Ectodermal cell (in vitro differentiated cells): Measurements from ENCODE around the gene APLP2.
"Not testable (repeated sequence)": the region's sequence is repeated elsewhere in the genome, so short reads cannot be mapped to it uniquely, and the experiment has no call there.

Experiments
- H3K27ac ChIP-seq: 2 replicates; pipeline ENCODE4 v1.7.0; 2013; ENCODE audit warnings: mild to moderate bottlenecking, low read depth, low read length; ENCODE audit not compliant: insufficient read depth, poor library complexity, severe bottlenecking
- H3K27me3 ChIP-seq: 2 replicates; pipeline ENCODE4 v1.7.0; 2013; ENCODE audit warnings: mild to moderate bottlenecking, low read length; ENCODE audit not compliant: insufficient read depth, control insufficient read depth, poor library complexity, severe bottlenecking
- H3K36me3 ChIP-seq: one replicate; pipeline ENCODE4 v1.7.0; 2013; ENCODE audit warnings: low read length; ENCODE audit not compliant: control insufficient read depth, insufficient read depth
- H3K4me1 ChIP-seq: one replicate; pipeline ENCODE4 v1.7.0; 2013; ENCODE audit warnings: low read length; ENCODE audit not compliant: control insufficient read depth, insufficient read depth
- H3K4me3 ChIP-seq: 2 replicates; pipeline ENCODE4 v1.7.0; 2013; ENCODE audit warnings: low read depth, low read length, control low read depth; ENCODE audit not compliant: insufficient read depth
- H3K9me3 ChIP-seq: 2 replicates; pipeline ENCODE4 v1.7.0; 2013; ENCODE audit warnings: mild to moderate bottlenecking, low read length, moderate library complexity; ENCODE audit not compliant: control insufficient read depth
- WGBS, 2 experiments: methylation state at CpG; one replicate each; pipeline ENCODE4 v1.1.7; 2013; ENCODE audit warnings: missing lambda C conversion rate in 2 of 2; 5-methylcytosine and 5-hydroxymethylcytosine counted together

The APLP2 gene

DNA sequence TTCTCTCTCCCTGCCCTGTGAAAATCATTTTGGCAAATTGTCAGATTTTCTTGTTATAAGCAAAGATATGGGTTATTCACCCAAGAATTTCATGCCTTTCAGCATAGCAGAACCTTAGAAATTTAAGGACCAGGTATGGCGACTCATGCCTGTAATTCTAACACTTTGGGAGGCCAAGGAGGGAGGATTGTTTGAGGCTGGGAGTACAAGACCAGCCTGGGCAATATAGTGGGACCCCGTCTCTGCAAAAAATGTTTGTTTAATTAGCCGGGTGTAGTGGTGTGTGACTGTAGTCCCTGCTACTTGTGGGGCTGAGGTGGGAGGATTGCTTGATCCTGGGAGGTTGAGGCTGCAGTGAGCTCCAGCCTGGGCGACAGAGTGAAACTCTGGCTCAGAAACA is 27.6 kb downstream of the APLP2 start:
- no peaks in the 10 kb centered on the region for H3K27me3 ChIP-seq

DNA sequence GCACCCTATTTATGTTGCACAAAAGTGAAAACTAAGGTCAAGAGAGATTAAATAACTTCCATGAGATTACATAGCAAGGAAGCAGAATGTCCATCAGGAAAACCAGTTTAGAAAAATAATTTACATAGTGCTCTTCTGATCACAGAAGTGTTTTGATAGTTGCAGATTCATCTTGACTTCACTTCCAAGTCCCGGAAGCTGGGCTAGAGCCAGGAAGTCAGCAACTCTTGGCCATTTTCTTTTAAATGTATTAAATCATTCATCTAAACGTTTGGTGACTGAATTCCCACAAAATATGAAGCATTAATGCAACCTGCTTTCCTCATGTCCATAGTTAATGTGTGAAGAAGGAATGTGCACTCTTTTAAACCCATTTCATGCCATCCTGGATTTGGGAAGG is 29.7 kb downstream of the APLP2 start:
- Histone ChIP-seq H3K36me3 (no peaks in the 10 kb centered on the region), H3K9me3 (no peaks in the 10 kb centered on the region), H3K4me1 (no peaks in the 10 kb centered on the region), H3K4me3 (no peak overlapping the region), H3K27me3 (no peaks in the 10 kb centered on the region), H3K27ac (no peak overlapping the region)
- 89 to 90% methylated on average over 1 to 2 of the region's 2 CpGs for WGBS, 2 experiments

More for the DNA sequence above, 27.6 kb downstream of the APLP2 start:
- Histone ChIP-seq H3K9me3 (no peaks in the 10 kb centered on the region), H3K36me3 (no peaks in the 10 kb centered on the region), H3K27ac (no peak overlapping the region), H3K4me3 (no peak overlapping the region), H3K4me1 (no peaks in the 10 kb centered on the region)
- WGBS, 2 experiments, result 91 to 93% methylated on average over 3 to 4 of the region's 4 CpGs

DNA sequence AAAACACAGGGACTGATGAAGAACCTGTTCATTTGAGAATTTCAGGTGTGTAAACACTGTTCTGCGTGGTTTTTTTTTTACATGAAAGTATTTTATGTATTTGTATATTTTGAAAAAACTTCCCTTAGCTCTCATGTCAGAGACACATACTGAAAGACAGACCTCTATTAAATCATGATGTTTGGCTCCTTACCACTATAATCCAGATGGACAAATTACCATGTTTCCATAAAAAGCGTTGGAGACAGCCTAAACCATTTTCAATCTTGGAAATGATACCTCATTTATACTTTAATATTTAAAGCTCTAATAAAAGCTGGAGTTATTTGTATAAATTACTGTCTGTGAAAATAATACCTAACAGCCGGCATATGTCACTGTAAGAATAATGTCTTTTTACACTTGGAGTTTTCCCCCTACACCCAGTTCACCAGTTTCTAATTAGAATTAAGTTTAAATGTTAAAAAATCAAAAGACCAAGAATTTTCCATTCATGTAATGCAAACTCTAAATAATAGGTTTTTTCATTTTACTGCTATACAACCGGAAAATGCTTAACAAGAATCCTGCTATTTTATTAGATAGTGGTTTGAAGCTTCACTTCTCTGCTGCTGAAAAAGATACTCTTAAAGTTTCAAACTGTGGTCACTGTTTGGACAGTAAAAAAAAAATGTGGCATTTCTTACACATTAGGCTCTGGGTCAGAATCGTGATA is 30.8 kb downstream of the APLP2 start:
- Histone ChIP-seq H3K4me1 (no peaks in the 10 kb centered on the region), H3K27ac (no peak overlapping the region), H3K9me3 (no peaks in the 10 kb centered on the region), H3K27me3 (no peaks in the 10 kb centered on the region), H3K4me3 (no peak overlapping the region), H3K36me3 (no peaks in the 10 kb centered on the region)
- 95 to 97% methylated on average over 4 of the region's 5 CpGs for WGBS, 2 experiments

DNA sequence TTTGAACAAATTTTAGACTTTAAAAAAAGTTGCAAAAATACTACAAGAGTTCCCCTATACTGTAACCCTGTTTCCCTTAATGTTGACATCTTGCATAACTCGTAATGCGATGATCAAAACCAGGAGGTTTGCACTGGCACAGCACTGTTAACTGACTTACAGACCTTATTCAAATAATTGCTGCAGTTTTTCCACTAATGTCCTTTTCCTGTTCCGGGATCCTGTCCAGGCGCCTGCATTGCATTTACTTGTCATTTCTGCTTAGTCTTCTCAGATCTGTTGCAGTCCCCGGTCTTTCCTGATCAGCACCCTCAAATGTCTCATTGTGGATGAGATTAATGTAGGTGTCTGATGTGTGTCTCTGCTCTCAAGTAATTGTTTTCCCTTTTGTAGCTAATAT is 32.0 kb downstream of the APLP2 start:
- Histone ChIP-seq H3K27ac (no peak overlapping the region), H3K4me3 (no peak overlapping the region), H3K9me3 (no peaks in the 10 kb centered on the region), H3K27me3 (no peaks in the 10 kb centered on the region), H3K36me3 (no peaks in the 10 kb centered on the region), H3K4me1 (no peaks in the 10 kb centered on the region)
- 95 to 99% methylated on average over 5 of the region's 5 CpGs for WGBS, 2 experiments

DNA sequence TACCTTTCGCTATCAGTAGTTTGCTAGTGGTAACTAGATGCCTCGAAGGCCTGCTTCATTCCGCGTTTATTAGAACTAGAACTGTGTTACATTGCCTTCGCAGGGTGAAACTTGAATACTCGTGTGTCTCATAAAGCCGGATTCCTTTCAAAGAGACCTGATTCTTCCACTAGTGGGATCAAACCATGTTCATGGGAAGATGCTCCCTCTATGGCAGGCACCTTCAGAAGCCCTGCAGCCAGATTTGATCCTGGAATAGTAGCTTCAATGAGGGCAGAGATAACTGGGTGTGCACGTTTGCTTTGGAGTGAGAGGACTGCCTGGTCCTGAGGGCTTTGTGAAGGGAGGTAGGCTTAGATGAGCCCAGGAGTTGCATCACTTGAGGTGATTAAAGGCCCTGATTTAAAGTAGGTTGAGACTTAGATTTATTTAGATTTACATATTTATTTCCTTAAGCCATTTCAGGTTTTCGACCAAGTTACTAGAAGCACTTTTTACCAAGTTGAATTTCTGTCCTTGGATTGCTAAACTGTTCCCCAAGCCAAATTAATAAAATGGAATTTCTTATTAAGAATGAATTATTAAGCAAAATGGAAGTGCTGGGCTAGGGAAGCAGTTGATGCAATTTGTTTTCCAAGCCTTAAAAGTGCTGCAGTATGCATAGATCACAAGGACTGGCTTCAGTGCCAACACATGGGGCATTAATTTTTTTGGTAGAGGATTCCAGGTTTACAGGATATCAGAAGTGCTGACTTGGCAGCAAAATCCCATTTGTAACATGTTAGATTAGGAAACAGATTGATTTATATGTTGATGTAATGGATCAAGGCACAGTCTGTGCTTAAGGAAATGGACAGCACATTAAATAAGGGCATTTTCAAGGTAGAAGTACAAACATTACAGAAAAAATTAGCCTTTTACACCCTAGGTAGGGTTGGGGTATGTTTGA is 32.9 kb downstream of the APLP2 start:
- H3K4me3 ChIP-seq, result no peak overlapping the region
- no peaks in the 10 kb centered on the region for H3K4me1 ChIP-seq
- no peaks in the 10 kb centered on the region for H3K36me3 ChIP-seq
- H3K27ac ChIP-seq, result no peak overlapping the region
- H3K27me3 ChIP-seq, result no peaks in the 10 kb centered on the region
- 89 to 92% methylated on average over 8 to 9 of the region's 9 CpGs for WGBS, 2 experiments
- no peaks in the 10 kb centered on the region for H3K9me3 ChIP-seq

DNA sequence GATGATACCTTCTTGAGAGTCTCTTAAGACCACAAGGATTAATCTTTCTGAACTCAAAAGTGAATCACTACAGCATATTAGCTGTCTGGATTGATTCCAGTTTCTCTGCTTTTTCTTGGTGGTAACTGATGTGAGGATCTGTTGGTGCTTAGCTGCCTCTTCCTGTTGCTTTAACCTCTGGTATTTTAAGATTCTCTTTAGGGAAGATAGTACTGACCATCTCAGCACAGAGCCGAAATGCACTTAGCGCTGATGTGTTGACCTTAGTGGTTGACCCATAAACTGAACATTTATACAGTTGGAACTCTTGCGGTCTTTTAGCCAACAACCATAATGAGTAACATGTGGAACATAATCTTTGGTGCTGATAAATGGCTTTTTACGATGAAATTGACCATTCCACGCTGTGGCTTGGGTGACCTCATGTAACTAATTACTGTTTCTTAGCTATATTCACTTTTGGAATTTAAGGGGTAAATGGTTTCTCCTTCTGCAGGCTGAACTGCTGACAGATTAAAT is 33.7 kb downstream of the APLP2 start:
- H3K27ac ChIP-seq, result no peak overlapping the region
- no peaks in the 10 kb centered on the region for H3K9me3 ChIP-seq
- WGBS, 2 experiments, result 92 to 99% methylated on average over 5 of the region's 5 CpGs
- H3K4me3 ChIP-seq, result no peak overlapping the region
- no peaks in the 10 kb centered on the region for H3K27me3 ChIP-seq
- H3K36me3 ChIP-seq, result no peaks in the 10 kb centered on the region
- no peaks in the 10 kb centered on the region for H3K4me1 ChIP-seq

DNA sequence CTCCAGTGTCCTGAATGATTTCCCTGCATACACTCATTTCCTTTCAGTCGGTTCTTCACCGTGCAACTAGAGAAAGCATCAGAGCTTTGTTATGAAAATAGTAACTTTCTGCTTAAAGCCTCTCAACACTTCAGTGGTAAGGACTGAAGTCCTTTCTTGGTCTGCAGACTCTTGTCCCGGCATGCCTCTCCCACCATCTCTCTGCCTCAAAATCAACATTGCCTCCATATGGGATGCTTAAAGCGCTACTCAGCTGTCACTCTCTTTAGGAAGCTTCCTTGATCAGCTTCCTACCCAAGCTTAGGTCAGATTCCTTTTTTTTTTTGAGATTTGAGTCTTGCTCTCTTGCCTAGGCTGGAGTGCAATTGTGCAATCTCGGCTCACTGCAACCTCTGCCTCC is 36.7 kb downstream of the APLP2 start:
- no peak overlapping the region for H3K4me3 ChIP-seq
- H3K4me1 ChIP-seq, result no peaks in the 10 kb centered on the region
- no peak overlapping the region for H3K27ac ChIP-seq
- H3K27me3 ChIP-seq, result no peaks in the 10 kb centered on the region
- 96 to 97% methylated on average over 5 of the region's 5 CpGs for WGBS, 2 experiments
- H3K9me3 ChIP-seq, result no peaks in the 10 kb centered on the region
- H3K36me3 ChIP-seq, result peaks cover 2% of the 10 kb centered on the region

DNA sequence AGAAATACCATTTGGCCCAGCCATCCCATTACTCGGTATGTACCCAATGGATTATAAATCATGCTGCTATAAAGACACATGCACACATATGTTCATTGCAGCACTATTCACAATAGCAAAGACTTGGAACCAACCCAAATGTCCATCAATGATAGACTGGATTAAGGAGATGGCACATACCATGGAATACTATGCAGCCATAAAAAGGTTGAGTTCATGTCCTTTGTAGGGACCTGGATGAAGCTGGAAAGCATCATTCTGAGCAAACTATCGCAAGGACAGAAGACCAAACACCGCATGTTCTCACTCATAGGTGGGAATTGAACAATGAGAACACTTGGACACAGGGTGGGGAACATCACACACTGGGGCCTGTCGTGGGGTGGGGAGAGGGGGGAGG is 39.0 kb downstream of the APLP2 start:
- H3K4me1 ChIP-seq, H3K27me3 ChIP-seq, H3K27ac ChIP-seq, H3K9me3 ChIP-seq, H3K36me3 ChIP-seq, H3K4me3 ChIP-seq: not testable (repeated sequence)
- WGBS, 2 experiments, result 82 to 93% methylated on average over 4 of the region's 4 CpGs

DNA sequence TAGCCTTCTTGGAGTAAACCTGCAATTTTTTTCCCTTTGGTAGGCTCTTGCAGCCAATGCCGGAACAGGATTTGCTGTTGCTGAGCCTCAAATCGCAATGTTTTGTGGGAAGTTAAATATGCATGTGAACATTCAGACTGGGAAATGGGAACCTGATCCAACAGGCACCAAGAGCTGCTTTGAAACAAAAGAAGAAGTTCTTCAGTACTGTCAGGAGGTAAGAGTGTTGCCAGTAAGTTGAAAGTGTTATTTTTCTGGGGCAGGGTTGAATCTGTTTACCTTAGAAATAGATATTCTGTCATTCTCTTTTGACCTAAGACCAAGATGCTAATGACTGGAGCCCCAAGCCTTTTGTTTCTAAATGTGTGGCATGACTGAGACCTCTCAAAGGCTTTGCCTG is 39.7 kb downstream of the APLP2 start:
- no peaks in the 10 kb centered on the region for H3K4me1 ChIP-seq
- no peak overlapping the region for H3K4me3 ChIP-seq
- WGBS, 2 experiments, result 84 to 99% methylated on average over 2 of the region's 2 CpGs
- H3K27ac ChIP-seq, result no peak overlapping the region
- no peaks in the 10 kb centered on the region for H3K9me3 ChIP-seq
- no peaks in the 10 kb centered on the region for H3K27me3 ChIP-seq
- H3K36me3 ChIP-seq, result peaks cover 10% of the 10 kb centered on the region
